GM23338 (cell line): Measurements from ENCODE around the gene FASLG. TPM values are rescaled to one million over a fixed set of nuclear protein-coding genes. Genes with fewer than 3 reads are reported as not detected.

Experiments
- ATAC-seq: fragments of 200-7000 bp; cut with Tn5 transposase; 3 replicates; pipeline ENCODE4 v1.9.1; 2020
- DNase-seq: peaks from one replicate; pipeline ENCODE4 v3.0.0-alpha.2; 2015; ENCODE audit warnings: low spot score
- H2AFZ ChIP-seq: fragments of 200-600 bp; sonication (generic); 2 replicates; pipeline ENCODE4 v1.8.0; 2016; ENCODE audit warnings: antibody characterized with exemption, mild to moderate bottlenecking, moderate library complexity
- H3F3A ChIP-seq: fragments of 200-600 bp; sonication (generic); replicated peaks from 2 replicates; pipeline ENCODE4 v1.8.0; 2017; ENCODE audit warnings: antibody characterized with exemption, mixed run types, low read depth
- H3K27ac ChIP-seq: fragments of 200-600 bp; sonication (generic); 2 replicates; pipeline ENCODE4 v1.6.1; 2016; ENCODE audit warnings: low read depth
- H3K27me3 ChIP-seq: fragments of 200-600 bp; sonication (generic); 2 replicates; pipeline ENCODE4 v1.8.0; 2016; ENCODE audit warnings: mild to moderate bottlenecking, mixed run types, moderate library complexity; ENCODE audit not compliant: insufficient read depth
- H3K36me3 ChIP-seq: fragments of 200-600 bp; sonication (generic); 2 replicates; pipeline ENCODE4 v1.8.0; 2016; ENCODE audit warnings: mild to moderate bottlenecking; ENCODE audit not compliant: insufficient read depth
- H3K4me1 ChIP-seq: fragments of 200-600 bp; sonication (generic); 2 replicates; pipeline ENCODE4 v1.8.0; 2016; ENCODE audit warnings: mild to moderate bottlenecking, moderate library complexity; ENCODE audit not compliant: insufficient read depth
- H3K4me2 ChIP-seq: fragments of 200-600 bp; sonication (generic); 2 replicates; pipeline ENCODE4 v1.7.1; 2017; ENCODE audit warnings: mixed run types
- H3K4me3 ChIP-seq: fragments of 200-600 bp; sonication (generic); 2 replicates; pipeline ENCODE4 v1.6.1; 2016; ENCODE audit warnings: mixed run types
- H3K79me2 ChIP-seq: fragments of 200-600 bp; sonication (generic); replicated peaks from 2 replicates; pipeline ENCODE4 v1.8.0; 2017; ENCODE audit warnings: mild to moderate bottlenecking; ENCODE audit not compliant: insufficient read depth
- H3K9me2 ChIP-seq: fragments of 200-600 bp; sonication (generic); 2 replicates; pipeline ENCODE4 v1.8.0; 2017; ENCODE audit not compliant: insufficient read depth
- H4K20me1 ChIP-seq: fragments of 200-600 bp; sonication (generic); replicated peaks from 2 replicates; pipeline ENCODE4 v1.8.0; 2017; ENCODE audit warnings: mild to moderate bottlenecking; ENCODE audit not compliant: insufficient read depth
- H3K27ac Mint-ChIP-seq: 2 replicates; pipeline ENCODE4 v1.8.0; 2020; ENCODE audit warnings: inconsistent platforms, mild to moderate bottlenecking, moderate library complexity, mixed read lengths
- H3K27me3 Mint-ChIP-seq: 3 replicates; pipeline ENCODE4 v1.8.0; 2022; ENCODE audit warnings: low read depth, mild to moderate bottlenecking, moderate library complexity, mixed read lengths, inconsistent platforms; ENCODE audit not compliant: insufficient read depth, poor library complexity
- H3K36me3 Mint-ChIP-seq: 3 replicates; pipeline ENCODE4 v1.8.0; 2021; ENCODE audit warnings: low read depth, mild to moderate bottlenecking, inconsistent platforms, moderate library complexity, mixed read lengths
- H3K4me1 Mint-ChIP-seq: 3 replicates; pipeline ENCODE4 v1.8.0; 2020; ENCODE audit warnings: mild to moderate bottlenecking, inconsistent platforms, mixed read lengths
- H3K4me3 Mint-ChIP-seq: 3 replicates; pipeline ENCODE4 v1.8.0; 2021; ENCODE audit warnings: moderate library complexity, mild to moderate bottlenecking, inconsistent platforms, mixed read lengths
- H3K9me3 Mint-ChIP-seq: 3 replicates; pipeline ENCODE4 v1.8.0; 2020; ENCODE audit warnings: moderate library complexity, mild to moderate bottlenecking, inconsistent platforms, mixed read lengths
- CREB1 ChIP-seq: fragments of 250-450 bp; sonication (Bioruptor Pico); IDR thresholded peaks from 2 replicates; pipeline ENCODE4 v1.5.0; 2020; ENCODE audit warnings: low read depth, mild to moderate bottlenecking, moderate library complexity
- EZH2 ChIP-seq: fragments of 200-600 bp; sonication (generic); IDR thresholded peaks from one replicate; pipeline ENCODE4 v1.8.0; 2017; ENCODE audit warnings: antibody characterized with exemption, mild to moderate bottlenecking, low read depth; ENCODE audit not compliant: unreplicated experiment
- EZH2phosphoT487 ChIP-seq: fragments of 200-600 bp; sonication (generic); IDR thresholded peaks from one replicate; pipeline ENCODE4 v1.8.1; 2018; ENCODE audit warnings: antibody characterized with exemption; ENCODE audit not compliant: unreplicated experiment
- JUNB ChIP-seq: IDR thresholded peaks from one replicate; pipeline ENCODE4 v1.6.1; 2016; ENCODE audit warnings: antibody characterized with exemption; ENCODE audit not compliant: unreplicated experiment
- NANOG ChIP-seq: IDR thresholded peaks from 2 replicates; pipeline ENCODE4 v1.6.1; 2016; ENCODE audit warnings: antibody characterized with exemption, borderline replicate concordance
- POLR2AphosphoS5 ChIP-seq: IDR thresholded peaks from 2 replicates; pipeline ENCODE4 v1.6.1; 2016; ENCODE audit warnings: antibody characterized with exemption, low read depth
- STAT1 ChIP-seq: IDR thresholded peaks from one replicate; pipeline ENCODE4 v1.6.1; 2016; ENCODE audit warnings: antibody characterized with exemption; ENCODE audit not compliant: unreplicated experiment
- ZNF114 ChIP-seq: fragments of 250-450 bp; sonication (Bioruptor Pico); IDR thresholded peaks from 2 replicates; pipeline ENCODE4 v1.5.0; 2020; ENCODE audit warnings: mild to moderate bottlenecking, moderate library complexity
- ZNF331 ChIP-seq: fragments of 250-450 bp; sonication (Bioruptor Pico); IDR thresholded peaks from 2 replicates; pipeline ENCODE4 v1.5.0; 2020; ENCODE audit warnings: low read depth, mild to moderate bottlenecking, moderate library complexity
- polyA plus RNA-seq: library from polyadenylated mRNA; unstranded; fragments of >200 nt; fragmentation: Nextera tagmentation; extraction: Ambion mirVana; gene quantifications from 2 replicates; pipeline ENCODE4 v1.2.1, GENCODE V29; 2016
- total RNA-seq: library from RNA; depleted of rRNA; stranded (reverse); fragments of >200 nt; shearing (Covaris generic); gene quantifications from 2 replicates; pipeline ENCODE4 v1.2.3, GENCODE V29; 2014
- TF ChIP-seq, protein P1 (sequence below): fragments of 250-450 bp; sonication (Bioruptor Pico); IDR thresholded peaks from 2 replicates; pipeline ENCODE4 v1.5.0; 2020; ENCODE audit warnings: mild to moderate bottlenecking, moderate library complexity
- TF ChIP-seq, protein P2 (sequence below), 2 experiments: fragments of 200-600 bp in 1 of 2; sonication (generic) in 1 of 2; conservative IDR thresholded peaks; 2 replicates each; pipeline versions ENCODE4 v1.5.1 to v1.6.1; 2016 to 2017; ENCODE audit warnings: antibody characterized with exemption in 2 of 2, low read depth in 2 of 2, mild to moderate bottlenecking in 2 of 2, moderate library complexity in 1 of 2
- TF ChIP-seq, protein P3 (sequence below): IDR thresholded peaks from one replicate; pipeline ENCODE4 v1.6.1; 2018; ENCODE audit warnings: antibody characterized with exemption; ENCODE audit not compliant: unreplicated experiment
- TF ChIP-seq, protein P4 (sequence below): IDR thresholded peaks from 2 replicates; pipeline ENCODE4 v1.6.1; 2016; ENCODE audit warnings: antibody characterized with exemption

The FASLG gene
- total and polyA plus RNA-seq, 2 experiments from 2014 or later, result not detected

DNA sequence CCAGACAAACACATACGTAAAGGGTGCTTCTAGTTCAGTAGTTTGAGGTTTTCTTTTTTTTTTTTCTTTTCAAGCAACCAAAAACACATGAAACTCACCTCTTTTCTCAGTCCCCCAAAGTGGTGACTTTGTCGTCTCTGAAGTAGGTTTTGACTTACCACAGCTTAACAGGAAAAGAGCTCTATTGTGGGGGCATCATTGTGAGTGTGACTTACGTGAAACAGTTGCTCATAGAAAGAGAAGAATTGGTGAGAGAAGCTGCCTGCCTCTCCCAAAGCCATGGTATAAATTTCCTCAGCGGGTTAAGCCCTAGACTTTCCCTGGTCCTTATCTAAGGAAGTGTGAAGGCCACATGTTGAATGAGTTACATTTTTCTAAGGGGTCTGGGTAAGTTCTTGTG is 11.9 kb downstream of the FASLG start:
- Histone ChIP-seq H3K36me3 (no peaks in the 10 kb centered on the region), H3F3A (no peaks in the 10 kb centered on the region), H3K9me2 (peaks cover 2% of the 10 kb centered on the region), H2AFZ (no peak overlapping the region), H3K4me3 (no peak overlapping the region), H3K79me2 (no peaks in the 10 kb centered on the region), H3K4me1 (no peaks in the 10 kb centered on the region), H3K27me3 (no peaks in the 10 kb centered on the region), H3K4me2 (no peak overlapping the region), H4K20me1 (no peaks in the 10 kb centered on the region), H3K27ac (no peak overlapping the region)
- TF ChIP-seq POLR2AphosphoS5 (no peak), CREB1 (CRISPR knock-in tag) (no peak), ZNF114 (no peak), NANOG (no peak), STAT1 (no peak), EZH2 (no peak), JUNB (no peak), EZH2phosphoT487 (no peak), ZNF331 (CRISPR knock-in tag) (no peak)
- TF ChIP-seq, protein P1, sequence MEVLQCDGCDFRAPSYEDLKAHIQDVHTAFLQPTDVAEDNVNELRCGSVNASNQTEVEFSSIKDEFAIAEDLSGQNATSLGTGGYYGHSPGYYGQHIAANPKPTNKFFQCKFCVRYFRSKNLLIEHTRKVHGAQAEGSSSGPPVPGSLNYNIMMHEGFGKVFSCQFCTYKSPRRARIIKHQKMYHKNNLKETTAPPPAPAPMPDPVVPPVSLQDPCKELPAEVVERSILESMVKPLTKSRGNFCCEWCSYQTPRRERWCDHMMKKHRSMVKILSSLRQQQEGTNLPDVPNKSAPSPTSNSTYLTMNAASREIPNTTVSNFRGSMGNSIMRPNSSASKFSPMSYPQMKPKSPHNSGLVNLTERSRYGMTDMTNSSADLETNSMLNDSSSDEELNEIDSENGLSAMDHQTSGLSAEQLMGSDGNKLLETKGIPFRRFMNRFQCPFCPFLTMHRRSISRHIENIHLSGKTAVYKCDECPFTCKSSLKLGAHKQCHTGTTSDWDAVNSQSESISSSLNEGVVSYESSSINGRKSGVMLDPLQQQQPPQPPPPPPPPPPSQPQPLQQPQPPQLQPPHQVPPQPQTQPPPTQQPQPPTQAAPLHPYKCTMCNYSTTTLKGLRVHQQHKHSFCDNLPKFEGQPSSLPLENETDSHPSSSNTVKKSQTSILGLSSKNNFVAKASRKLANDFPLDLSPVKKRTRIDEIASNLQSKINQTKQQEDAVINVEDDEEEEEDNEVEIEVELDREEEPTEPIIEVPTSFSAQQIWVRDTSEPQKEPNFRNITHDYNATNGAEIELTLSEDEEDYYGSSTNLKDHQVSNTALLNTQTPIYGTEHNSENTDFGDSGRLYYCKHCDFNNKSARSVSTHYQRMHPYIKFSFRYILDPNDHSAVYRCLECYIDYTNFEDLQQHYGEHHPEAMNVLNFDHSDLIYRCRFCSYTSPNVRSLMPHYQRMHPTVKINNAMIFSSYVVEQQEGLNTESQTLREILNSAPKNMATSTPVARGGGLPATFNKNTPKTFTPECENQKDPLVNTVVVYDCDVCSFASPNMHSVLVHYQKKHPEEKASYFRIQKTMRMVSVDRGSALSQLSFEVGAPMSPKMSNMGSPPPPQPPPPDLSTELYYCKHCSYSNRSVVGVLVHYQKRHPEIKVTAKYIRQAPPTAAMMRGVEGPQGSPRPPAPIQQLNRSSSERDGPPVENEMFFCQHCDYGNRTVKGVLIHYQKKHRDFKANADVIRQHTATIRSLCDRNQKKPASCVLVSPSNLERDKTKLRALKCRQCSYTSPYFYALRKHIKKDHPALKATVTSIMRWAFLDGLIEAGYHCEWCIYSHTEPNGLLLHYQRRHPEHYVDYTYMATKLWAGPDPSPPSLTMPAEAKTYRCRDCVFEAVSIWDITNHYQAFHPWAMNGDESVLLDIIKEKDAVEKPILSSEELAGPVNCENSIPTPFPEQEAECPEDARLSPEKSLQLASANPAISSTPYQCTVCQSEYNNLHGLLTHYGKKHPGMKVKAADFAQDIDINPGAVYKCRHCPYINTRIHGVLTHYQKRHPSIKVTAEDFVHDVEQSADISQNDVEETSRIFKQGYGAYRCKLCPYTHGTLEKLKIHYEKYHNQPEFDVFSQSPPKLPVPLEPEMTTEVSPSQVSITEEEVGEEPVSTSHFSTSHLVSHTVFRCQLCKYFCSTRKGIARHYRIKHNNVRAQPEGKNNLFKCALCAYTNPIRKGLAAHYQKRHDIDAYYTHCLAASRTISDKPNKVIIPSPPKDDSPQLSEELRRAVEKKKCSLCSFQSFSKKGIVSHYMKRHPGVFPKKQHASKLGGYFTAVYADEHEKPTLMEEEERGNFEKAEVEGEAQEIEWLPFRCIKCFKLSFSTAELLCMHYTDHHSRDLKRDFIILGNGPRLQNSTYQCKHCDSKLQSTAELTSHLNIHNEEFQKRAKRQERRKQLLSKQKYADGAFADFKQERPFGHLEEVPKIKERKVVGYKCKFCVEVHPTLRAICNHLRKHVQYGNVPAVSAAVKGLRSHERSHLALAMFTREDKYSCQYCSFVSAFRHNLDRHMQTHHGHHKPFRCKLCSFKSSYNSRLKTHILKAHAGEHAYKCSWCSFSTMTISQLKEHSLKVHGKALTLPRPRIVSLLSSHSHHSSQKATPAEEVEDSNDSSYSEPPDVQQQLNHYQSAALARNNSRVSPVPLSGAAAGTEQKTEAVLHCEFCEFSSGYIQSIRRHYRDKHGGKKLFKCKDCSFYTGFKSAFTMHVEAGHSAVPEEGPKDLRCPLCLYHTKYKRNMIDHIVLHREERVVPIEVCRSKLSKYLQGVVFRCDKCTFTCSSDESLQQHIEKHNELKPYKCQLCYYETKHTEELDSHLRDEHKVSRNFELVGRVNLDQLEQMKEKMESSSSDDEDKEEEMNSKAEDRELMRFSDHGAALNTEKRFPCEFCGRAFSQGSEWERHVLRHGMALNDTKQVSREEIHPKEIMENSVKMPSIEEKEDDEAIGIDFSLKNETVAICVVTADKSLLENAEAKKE (CRISPR knock-in tag), result no peak
- TF ChIP-seq, protein P2, sequence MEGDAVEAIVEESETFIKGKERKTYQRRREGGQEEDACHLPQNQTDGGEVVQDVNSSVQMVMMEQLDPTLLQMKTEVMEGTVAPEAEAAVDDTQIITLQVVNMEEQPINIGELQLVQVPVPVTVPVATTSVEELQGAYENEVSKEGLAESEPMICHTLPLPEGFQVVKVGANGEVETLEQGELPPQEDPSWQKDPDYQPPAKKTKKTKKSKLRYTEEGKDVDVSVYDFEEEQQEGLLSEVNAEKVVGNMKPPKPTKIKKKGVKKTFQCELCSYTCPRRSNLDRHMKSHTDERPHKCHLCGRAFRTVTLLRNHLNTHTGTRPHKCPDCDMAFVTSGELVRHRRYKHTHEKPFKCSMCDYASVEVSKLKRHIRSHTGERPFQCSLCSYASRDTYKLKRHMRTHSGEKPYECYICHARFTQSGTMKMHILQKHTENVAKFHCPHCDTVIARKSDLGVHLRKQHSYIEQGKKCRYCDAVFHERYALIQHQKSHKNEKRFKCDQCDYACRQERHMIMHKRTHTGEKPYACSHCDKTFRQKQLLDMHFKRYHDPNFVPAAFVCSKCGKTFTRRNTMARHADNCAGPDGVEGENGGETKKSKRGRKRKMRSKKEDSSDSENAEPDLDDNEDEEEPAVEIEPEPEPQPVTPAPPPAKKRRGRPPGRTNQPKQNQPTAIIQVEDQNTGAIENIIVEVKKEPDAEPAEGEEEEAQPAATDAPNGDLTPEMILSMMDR (conservative IDR thresholded peaks at IDR 0.05; ENCODE audit: low read depth in 2 of 2), result no peak
- TF ChIP-seq, protein P3, sequence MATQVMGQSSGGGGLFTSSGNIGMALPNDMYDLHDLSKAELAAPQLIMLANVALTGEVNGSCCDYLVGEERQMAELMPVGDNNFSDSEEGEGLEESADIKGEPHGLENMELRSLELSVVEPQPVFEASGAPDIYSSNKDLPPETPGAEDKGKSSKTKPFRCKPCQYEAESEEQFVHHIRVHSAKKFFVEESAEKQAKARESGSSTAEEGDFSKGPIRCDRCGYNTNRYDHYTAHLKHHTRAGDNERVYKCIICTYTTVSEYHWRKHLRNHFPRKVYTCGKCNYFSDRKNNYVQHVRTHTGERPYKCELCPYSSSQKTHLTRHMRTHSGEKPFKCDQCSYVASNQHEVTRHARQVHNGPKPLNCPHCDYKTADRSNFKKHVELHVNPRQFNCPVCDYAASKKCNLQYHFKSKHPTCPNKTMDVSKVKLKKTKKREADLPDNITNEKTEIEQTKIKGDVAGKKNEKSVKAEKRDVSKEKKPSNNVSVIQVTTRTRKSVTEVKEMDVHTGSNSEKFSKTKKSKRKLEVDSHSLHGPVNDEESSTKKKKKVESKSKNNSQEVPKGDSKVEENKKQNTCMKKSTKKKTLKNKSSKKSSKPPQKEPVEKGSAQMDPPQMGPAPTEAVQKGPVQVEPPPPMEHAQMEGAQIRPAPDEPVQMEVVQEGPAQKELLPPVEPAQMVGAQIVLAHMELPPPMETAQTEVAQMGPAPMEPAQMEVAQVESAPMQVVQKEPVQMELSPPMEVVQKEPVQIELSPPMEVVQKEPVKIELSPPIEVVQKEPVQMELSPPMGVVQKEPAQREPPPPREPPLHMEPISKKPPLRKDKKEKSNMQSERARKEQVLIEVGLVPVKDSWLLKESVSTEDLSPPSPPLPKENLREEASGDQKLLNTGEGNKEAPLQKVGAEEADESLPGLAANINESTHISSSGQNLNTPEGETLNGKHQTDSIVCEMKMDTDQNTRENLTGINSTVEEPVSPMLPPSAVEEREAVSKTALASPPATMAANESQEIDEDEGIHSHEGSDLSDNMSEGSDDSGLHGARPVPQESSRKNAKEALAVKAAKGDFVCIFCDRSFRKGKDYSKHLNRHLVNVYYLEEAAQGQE, result no peak
- TF ChIP-seq, protein P4, sequence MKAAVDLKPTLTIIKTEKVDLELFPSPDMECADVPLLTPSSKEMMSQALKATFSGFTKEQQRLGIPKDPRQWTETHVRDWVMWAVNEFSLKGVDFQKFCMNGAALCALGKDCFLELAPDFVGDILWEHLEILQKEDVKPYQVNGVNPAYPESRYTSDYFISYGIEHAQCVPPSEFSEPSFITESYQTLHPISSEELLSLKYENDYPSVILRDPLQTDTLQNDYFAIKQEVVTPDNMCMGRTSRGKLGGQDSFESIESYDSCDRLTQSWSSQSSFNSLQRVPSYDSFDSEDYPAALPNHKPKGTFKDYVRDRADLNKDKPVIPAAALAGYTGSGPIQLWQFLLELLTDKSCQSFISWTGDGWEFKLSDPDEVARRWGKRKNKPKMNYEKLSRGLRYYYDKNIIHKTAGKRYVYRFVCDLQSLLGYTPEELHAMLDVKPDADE, result no peak
- H3K4me3 Mint-ChIP-seq, result no peak overlapping the region
- DNase-seq (no peak), ATAC-seq (no peak)
- no peaks in the 10 kb centered on the region for H3K27me3 Mint-ChIP-seq
- H3K36me3 Mint-ChIP-seq, result no peaks in the 10 kb centered on the region
- H3K4me1 Mint-ChIP-seq, result no peaks in the 10 kb centered on the region
- no peaks in the 10 kb centered on the region for H3K9me3 Mint-ChIP-seq
- H3K27ac Mint-ChIP-seq, result no peak overlapping the region
